Neuronal stem cell (in vitro differentiated cells): Measurements from ENCODE around the gene SIPA1. TPM values are rescaled to one million over a fixed set of nuclear protein-coding genes. Genes with fewer than 3 reads are reported as not detected.

Experiments
- DNase-seq: peaks from one replicate; pipeline ENCODE4 v3.0.0-alpha.2; 2013; ENCODE audit warnings: low spot score
- H2AFZ ChIP-seq: one replicate; pipeline ENCODE4 v1.6.1; 2013; ENCODE audit warnings: mild to moderate bottlenecking, low read length, inconsistent platforms
- H2AK5ac ChIP-seq: 2 replicates; pipeline ENCODE4 v1.6.1; 2013; ENCODE audit warnings: low read depth, mild to moderate bottlenecking, inconsistent platforms, low read length, moderate library complexity, mixed read lengths
- H2BK120ac ChIP-seq: 2 replicates; pipeline ENCODE4 v1.6.1; 2013; ENCODE audit warnings: low read depth, mild to moderate bottlenecking, inconsistent platforms, low read length, moderate library complexity, mixed read lengths
- H2BK12ac ChIP-seq: one replicate; pipeline ENCODE4 v1.6.1; 2013; ENCODE audit warnings: low read length, inconsistent platforms
- H2BK15ac ChIP-seq: 2 replicates; pipeline ENCODE4 v1.6.1; 2013; ENCODE audit warnings: mild to moderate bottlenecking, low read length, inconsistent platforms, mixed read lengths
- H2BK5ac ChIP-seq: one replicate; pipeline ENCODE4 v1.6.1; 2013; ENCODE audit warnings: inconsistent platforms, mild to moderate bottlenecking, low read length, moderate library complexity
- H3K14ac ChIP-seq: one replicate; pipeline ENCODE4 v1.6.1; 2013; ENCODE audit warnings: low read length, inconsistent platforms
- H3K18ac ChIP-seq: 2 replicates; pipeline ENCODE4 v1.6.1; 2013; ENCODE audit warnings: low read length, inconsistent platforms
- H3K23ac ChIP-seq: 2 replicates; pipeline ENCODE4 v1.6.1; 2013; ENCODE audit warnings: low read depth, mild to moderate bottlenecking, mixed read lengths, low read length, inconsistent platforms; ENCODE audit not compliant: poor library complexity
- H3K27ac ChIP-seq: replicated peaks from 3 replicates; pipeline ENCODE4 v1.5.1; 2013; ENCODE audit warnings: low read length, inconsistent platforms
- H3K27me3 ChIP-seq, 3 experiments: 2 replicates each; pipeline ENCODE4 v1.6.1; 2013; ENCODE audit warnings: low read length in 3 of 3, mild to moderate bottlenecking in 2 of 3, inconsistent platforms in 1 of 3, low read depth in 1 of 3, mixed read lengths in 1 of 3, moderate library complexity in 1 of 3; ENCODE audit not compliant: control insufficient read depth in 3 of 3, insufficient read depth in 3 of 3
- H3K36me3 ChIP-seq, 2 donors: replicated peaks in 1 of 2; 2 replicates each; pipeline ENCODE4 v1.6.1; 2013; ENCODE audit warnings: low read length in 2 of 2; ENCODE audit not compliant: control insufficient read depth in 2 of 2, insufficient read depth in 2 of 2
- H3K4ac ChIP-seq: 2 replicates; pipeline ENCODE4 v1.6.1; 2013; ENCODE audit warnings: inconsistent platforms, mild to moderate bottlenecking, low read length, moderate library complexity
- H3K4me1 ChIP-seq, 2 donors: 1 replicate in 1 of 2; 2 replicates in 1 of 2; pipeline ENCODE4 v1.6.1; 2013; ENCODE audit warnings: low read length in 2 of 2, low read depth in 1 of 2; ENCODE audit not compliant: control insufficient read depth in 2 of 2, insufficient read depth in 1 of 2
- H3K4me2 ChIP-seq: one replicate; pipeline ENCODE4 v1.6.1; 2013; ENCODE audit warnings: mild to moderate bottlenecking, low read length, inconsistent platforms; ENCODE audit not compliant: insufficient read depth, poor library complexity, severe bottlenecking
- H3K4me3 ChIP-seq, 2 donors: 2 replicates each; pipeline ENCODE4 v1.5.1; 2013; ENCODE audit warnings: low read length in 2 of 2, mild to moderate bottlenecking in 2 of 2, inconsistent platforms in 1 of 2, moderate library complexity in 1 of 2
- H3K79me1 ChIP-seq: one replicate; pipeline ENCODE4 v1.6.1; 2013; ENCODE audit warnings: low read depth, mild to moderate bottlenecking, inconsistent platforms, low read length, moderate library complexity
- H3K9ac ChIP-seq: one replicate; pipeline ENCODE4 v1.6.1; 2013; ENCODE audit warnings: mild to moderate bottlenecking, low read depth, low read length, inconsistent platforms; ENCODE audit not compliant: poor library complexity
- H3K9me3 ChIP-seq, 2 donors: replicated peaks in 1 of 2; 2 replicates each; pipeline versions ENCODE3 to v1.6.1; 2013; ENCODE audit warnings: low read length in 2 of 2, mild to moderate bottlenecking in 2 of 2, inconsistent platforms in 1 of 2, low read depth in 1 of 2, mixed read lengths in 1 of 2, moderate library complexity in 1 of 2; ENCODE audit not compliant: control insufficient read depth in 2 of 2, insufficient read depth in 1 of 2
- H4K8ac ChIP-seq: one replicate; pipeline ENCODE4 v1.6.1; 2013; ENCODE audit warnings: low read depth, mild to moderate bottlenecking, inconsistent platforms, low read length, moderate library complexity
- H4K91ac ChIP-seq: one replicate; pipeline ENCODE4 v1.6.1; 2013; ENCODE audit warnings: low read length, low read depth, mild to moderate bottlenecking, inconsistent platforms; ENCODE audit not compliant: poor library complexity
- WGBS, 2 donors: extraction: QIAGEN DNeasy Blood & Tissue Kit; methylation state at CpG; one replicate each; pipeline ENCODE4 v1.1.7; 2013; ENCODE audit warnings: missing lambda C conversion rate in 2 of 2, mixed read lengths in 1 of 2; ENCODE audit not compliant: insufficient read length in 2 of 2, insufficient replicate concordance in 1 of 2; ENCODE audit errors: extremely low coverage in 2 of 2; 5-methylcytosine and 5-hydroxymethylcytosine counted together
- polyA plus RNA-seq, 2 experiments: library from polyadenylated mRNA; stranded (reverse); fragments of 200-250 nt; gene quantifications; one replicate each; pipeline ENCODE4 v1.2.3, GENCODE V29; 2013

SIPA1 gene
- polyA plus RNA-seq (2013, experiment 1 of 2): 13.1 TPM
- 15.5 TPM for polyA plus RNA-seq (2013, experiment 2 of 2)

DNA sequence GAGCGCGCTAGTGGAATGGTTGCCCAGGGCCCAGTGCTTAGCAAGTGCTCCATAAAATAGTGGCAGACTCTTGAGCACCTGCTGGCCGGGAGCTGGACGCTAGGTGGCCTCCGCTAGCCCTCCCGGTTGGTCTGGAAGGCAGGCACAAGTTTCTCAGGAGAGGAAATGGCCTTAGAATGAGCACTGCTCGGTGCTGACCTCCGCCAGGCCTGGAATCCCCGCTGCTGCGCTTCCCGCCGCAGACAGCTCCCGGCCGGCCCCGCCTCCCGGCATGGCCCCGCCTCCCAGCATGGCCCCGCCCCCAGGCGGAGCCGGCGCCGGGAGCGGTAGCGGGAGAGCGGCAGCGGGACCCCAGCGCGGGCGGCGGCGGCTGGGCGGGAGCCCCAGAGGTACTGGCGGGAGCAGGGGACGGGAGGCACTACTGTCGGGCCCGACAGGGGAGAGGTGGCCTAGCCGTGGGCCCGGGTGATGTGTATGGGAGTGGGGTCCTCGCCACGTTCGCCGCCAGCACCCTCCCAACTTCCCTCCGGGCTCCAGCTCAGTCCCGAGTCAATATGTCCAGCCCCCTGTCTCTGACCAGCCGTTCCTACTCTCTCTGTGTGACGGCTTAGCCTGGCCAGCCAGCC lies at the start of gene SIPA1:
Gene SIPA1 (plus strand): TSS at position 308 of the 626 bp plus-strand sequence. CDS start 2,821 bp downstream, outside the sequence.
- H3K9me3 ChIP-seq: peaks cover 0 to 2% of the 10 kb centered on the region in 2 donors
- peak within 1 kb of the TSS; percentile 75 for H3K27ac ChIP-seq
- peak within 1 kb of the TSS; percentile 95 for H3K23ac ChIP-seq
- H2AFZ ChIP-seq: peak within 1 kb of the TSS; percentile 90
- H4K91ac ChIP-seq: no peak within 1 kb of the TSS
- peak within 1 kb of the TSS; percentile 90 for H2BK12ac ChIP-seq
- WGBS, 2 donors: no CpG with 5 or more reads among the region's 46 CpGs
- peak within 1 kb of the TSS; percentile 72 for H2BK120ac ChIP-seq
- peaks cover 0 to 3% (median 0%) of the 10 kb centered on the region in 3 experiments for H3K27me3 ChIP-seq
- peak; percentile 90 for DNase-seq
- H3K4me3 ChIP-seq: peak within 1 kb of the TSS; percentile 76 to 80
- peak within 1 kb of the TSS; percentile 88 for H2AK5ac ChIP-seq
- peak within 1 kb of the TSS; percentile 92 for H3K9ac ChIP-seq
- peak within 1 kb of the TSS; percentile 14 for H2BK15ac ChIP-seq
- peak within 1 kb of the TSS; percentile 93 for H2BK5ac ChIP-seq
- peaks cover 11% of the 10 kb centered on the region for H3K79me1 ChIP-seq
- H3K14ac ChIP-seq: peak within 1 kb of the TSS; percentile 56
- H3K4ac ChIP-seq: peak within 1 kb of the TSS; percentile 6
- H3K4me1 ChIP-seq: peaks cover 16 to 22% of the 10 kb centered on the region in 2 donors
- H3K4me2 ChIP-seq: peak within 1 kb of the TSS; percentile 91
- no peak within 1 kb of the TSS for H4K8ac ChIP-seq
- H3K36me3 ChIP-seq: peaks cover 29 to 55% of the 10 kb centered on the region in 2 donors
- H3K18ac ChIP-seq: peak within 1 kb of the TSS; percentile 94

- no peak overlapping the region for H2BK120ac ChIP-seq
Measured at GRCh38 chr11:65588199-65589054, 49.5 kb upstream of the SIPA1 start.

GRCh38 chr11:65589444-65590239 lies 48.3 kb upstream of the SIPA1 start:
- Histone ChIP-seq H3K4ac (no peak overlapping the region), H3K4me3 (no peak overlapping the region), H3K27me3 (peaks cover 0 to 38% (median 6%) of the 10 kb centered on the region in 3 experiments), H3K79me1 (peaks cover 2% of the 10 kb centered on the region), H3K9ac (no peak overlapping the region), H2BK120ac (no peak overlapping the region), H3K36me3 (no peaks in the 10 kb centered on the region), H3K4me1 (peaks cover 30 to 45% of the 10 kb centered on the region in 2 donors), H2BK15ac (peak overlapping the region; percentile 46), H2BK5ac (peak overlapping the region; percentile 28), H4K8ac (no peak overlapping the region), H3K27ac (peak overlapping the region; percentile 38), H3K4me2 (no peak overlapping the region), H2AFZ (peak overlapping the region; percentile 14), H3K23ac (no peak overlapping the region), H2BK12ac (peak overlapping the region; percentile 60), H3K9me3 (peaks cover 0 to 3% of the 10 kb centered on the region in 2 donors), H3K14ac (no peak overlapping the region), H3K18ac (peak overlapping the region; percentile 53), H2AK5ac (peak overlapping the region; percentile 23), H4K91ac (no peak overlapping the region)
- DNase-seq: no peak
- no CpG with 5 or more reads among the region's 9 CpGs for WGBS, 2 donors

More at GRCh38 chr11:65588199-65589054, 49.5 kb upstream of the SIPA1 start:
- Histone ChIP-seq H3K4me1 (peaks cover 34 to 49% of the 10 kb centered on the region in 2 donors), H3K9me3 (peaks cover 0 to 3% of the 10 kb centered on the region in 2 donors), H3K79me1 (no peaks in the 10 kb centered on the region), H3K27me3 (peaks cover 0 to 45% (median 4%) of the 10 kb centered on the region in 3 experiments), H2BK15ac (peak overlapping the region; percentile 66), H3K4me3 (no peak overlapping the region), H3K23ac (peak overlapping the region; percentile 6), H3K4ac (no peak overlapping the region), H3K18ac (peak overlapping the region; percentile 61), H3K4me2 (no peak overlapping the region), H3K36me3 (no peaks in the 10 kb centered on the region), H3K9ac (no peak overlapping the region), H3K27ac (no peak overlapping the region), H2AFZ (no peak overlapping the region), H2AK5ac (peak overlapping the region; percentile 40), H2BK12ac (no peak overlapping the region), H2BK5ac (peak overlapping the region; percentile 2), H4K8ac (no peak overlapping the region), H4K91ac (no peak overlapping the region), H3K14ac (no peak overlapping the region)
- no CpG with 5 or more reads among the region's 13 CpGs for WGBS, 2 donors
- no peak for DNase-seq
